Stomach (tissue), 4 donors: ENCODE measurements around the gene PPIF.

ENCODE experiments used
- EP300 ChIP-seq: sonication (generic); formaldehyde crosslinking; IDR thresholded peaks from one replicate; pipeline ENCODE4 v1.6.1; 2017; ENCODE audit warnings: antibody characterized with exemption
- POLR2A ChIP-seq, 4 donors: fragments of 450-650 bp; IDR thresholded peaks; one replicate each; pipeline ENCODE4 v1.6.1; 2016; ENCODE audit warnings: antibody characterized with exemption in 4 of 4, control low read depth in 2 of 4, mild to moderate bottlenecking in 1 of 4, moderate library complexity in 1 of 4
- POLR2AphosphoS5 ChIP-seq, 3 donors: sonication (generic); formaldehyde crosslinking; IDR thresholded peaks; one replicate each; pipeline ENCODE4 v1.6.1; 2016; ENCODE audit warnings: antibody characterized with exemption in 3 of 3
- TF ChIP-seq, protein P1 (sequence below), 7 experiments: fragments of 450-650 bp in 4 of 7; fragments of 200-600 bp in 3 of 7; sonication (generic) in 3 of 7; IDR thresholded peaks; one replicate each; pipeline ENCODE4 v1.5.1; 2016 to 2019; ENCODE audit warnings: antibody characterized with exemption in 7 of 7, control low read depth in 2 of 7, mild to moderate bottlenecking in 1 of 7

DNA sequence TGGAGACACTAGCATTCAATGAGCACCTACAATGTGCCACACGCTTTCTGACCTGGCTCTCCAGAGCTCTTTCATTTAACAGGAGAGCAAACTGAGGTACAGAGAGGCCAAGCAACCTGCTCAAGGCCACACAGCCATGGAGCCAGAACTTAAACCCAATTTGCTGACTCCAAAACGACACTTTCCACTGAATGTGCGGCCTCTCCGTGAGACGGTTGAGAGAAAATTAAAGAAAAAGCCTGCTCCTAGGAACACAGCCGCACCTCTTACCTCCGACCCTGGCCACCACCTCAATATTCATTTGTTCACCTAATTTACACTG lies 55.3 kb downstream of the PPIF start:
- TF ChIP-seq POLR2A (IDR thresholded peaks at IDR 0.05) (no peak), POLR2AphosphoS5 (IDR thresholded peaks at IDR 0.05) (no peak), EP300 (no peak)
- TF ChIP-seq, protein P1, sequence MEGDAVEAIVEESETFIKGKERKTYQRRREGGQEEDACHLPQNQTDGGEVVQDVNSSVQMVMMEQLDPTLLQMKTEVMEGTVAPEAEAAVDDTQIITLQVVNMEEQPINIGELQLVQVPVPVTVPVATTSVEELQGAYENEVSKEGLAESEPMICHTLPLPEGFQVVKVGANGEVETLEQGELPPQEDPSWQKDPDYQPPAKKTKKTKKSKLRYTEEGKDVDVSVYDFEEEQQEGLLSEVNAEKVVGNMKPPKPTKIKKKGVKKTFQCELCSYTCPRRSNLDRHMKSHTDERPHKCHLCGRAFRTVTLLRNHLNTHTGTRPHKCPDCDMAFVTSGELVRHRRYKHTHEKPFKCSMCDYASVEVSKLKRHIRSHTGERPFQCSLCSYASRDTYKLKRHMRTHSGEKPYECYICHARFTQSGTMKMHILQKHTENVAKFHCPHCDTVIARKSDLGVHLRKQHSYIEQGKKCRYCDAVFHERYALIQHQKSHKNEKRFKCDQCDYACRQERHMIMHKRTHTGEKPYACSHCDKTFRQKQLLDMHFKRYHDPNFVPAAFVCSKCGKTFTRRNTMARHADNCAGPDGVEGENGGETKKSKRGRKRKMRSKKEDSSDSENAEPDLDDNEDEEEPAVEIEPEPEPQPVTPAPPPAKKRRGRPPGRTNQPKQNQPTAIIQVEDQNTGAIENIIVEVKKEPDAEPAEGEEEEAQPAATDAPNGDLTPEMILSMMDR (IDR thresholded peaks at IDR 0.05): no peak
